Effector memory CD4-positive, alpha-beta T cell (primary cell): Measurements from ENCODE around the gene APOD.

Experiments
- DNase-seq, 3 donors: peaks; one replicate each; pipeline ENCODE4 v3.0.0-alpha.2; 2020
- H3K27ac ChIP-seq: 2 replicates; pipeline ENCODE4 v1.7.0; 2013; ENCODE audit warnings: mild to moderate bottlenecking, low read length, moderate library complexity; ENCODE audit not compliant: insufficient read depth, poor library complexity, severe bottlenecking
- H3K27me3 ChIP-seq: replicated peaks from 2 replicates; pipeline ENCODE4 v1.7.0; 2013; ENCODE audit warnings: mild to moderate bottlenecking, low read length; ENCODE audit not compliant: insufficient read depth, control insufficient read depth, poor library complexity, severe bottlenecking
- H3K36me3 ChIP-seq: 2 replicates; pipeline ENCODE4 v1.7.0; 2013; ENCODE audit warnings: mild to moderate bottlenecking, low read length, moderate library complexity; ENCODE audit not compliant: control insufficient read depth, insufficient read depth
- H3K4me1 ChIP-seq: 2 replicates; pipeline ENCODE4 v1.7.0; 2013; ENCODE audit warnings: low read length, mild to moderate bottlenecking; ENCODE audit not compliant: control insufficient read depth, insufficient read depth, poor library complexity, severe bottlenecking
- H3K4me3 ChIP-seq: 2 replicates; pipeline ENCODE4 v1.7.0; 2013; ENCODE audit warnings: low read length, low read depth, mild to moderate bottlenecking; ENCODE audit not compliant: insufficient read depth, poor library complexity, severe bottlenecking
- H3K9me3 ChIP-seq: 2 replicates; pipeline ENCODE4 v1.7.0; 2013; ENCODE audit warnings: mild to moderate bottlenecking, low read length, moderate library complexity; ENCODE audit not compliant: control insufficient read depth

The APOD gene

DNA sequence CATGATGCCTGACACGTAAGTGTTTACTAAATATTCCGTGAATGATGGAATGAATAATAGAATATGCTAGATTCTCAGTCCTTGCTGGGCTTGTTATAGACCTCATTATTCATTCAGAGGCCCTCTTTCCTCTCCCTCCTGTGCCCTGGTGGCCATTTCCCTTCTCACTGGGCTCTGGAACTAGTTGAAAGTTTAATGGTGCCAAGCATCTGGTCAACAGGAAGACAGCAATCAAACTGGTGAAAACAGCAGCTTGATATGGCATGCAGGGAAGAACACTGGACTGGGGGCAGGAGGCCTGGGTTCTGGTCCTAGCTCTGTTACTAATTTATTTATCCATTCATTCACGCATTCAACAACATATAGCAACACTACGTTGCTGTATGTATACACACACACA lies 3.7 kb upstream of the APOD start:
- H3K27me3 ChIP-seq, result no peaks in the 10 kb centered on the region
- no peaks in the 10 kb centered on the region for H3K9me3 ChIP-seq
- H3K36me3 ChIP-seq, result no peaks in the 10 kb centered on the region
- H3K4me1 ChIP-seq, result peaks cover 2% of the 10 kb centered on the region
- H3K4me3 ChIP-seq, result no peak overlapping the region
- DNase-seq, result no peak
- no peak overlapping the region for H3K27ac ChIP-seq

- Histone ChIP-seq H3K4me1 (peaks cover 2% of the 10 kb centered on the region), H3K4me3 (no peak overlapping the region), H3K36me3 (no peaks in the 10 kb centered on the region), H3K9me3 (no peaks in the 10 kb centered on the region), H3K27me3 (no peaks in the 10 kb centered on the region), H3K27ac (no peak overlapping the region)
- DNase-seq, result no peak
Observed at GRCh38 chr3:195584543-195584870, 767 bp upstream of the APOD start.

DNA sequence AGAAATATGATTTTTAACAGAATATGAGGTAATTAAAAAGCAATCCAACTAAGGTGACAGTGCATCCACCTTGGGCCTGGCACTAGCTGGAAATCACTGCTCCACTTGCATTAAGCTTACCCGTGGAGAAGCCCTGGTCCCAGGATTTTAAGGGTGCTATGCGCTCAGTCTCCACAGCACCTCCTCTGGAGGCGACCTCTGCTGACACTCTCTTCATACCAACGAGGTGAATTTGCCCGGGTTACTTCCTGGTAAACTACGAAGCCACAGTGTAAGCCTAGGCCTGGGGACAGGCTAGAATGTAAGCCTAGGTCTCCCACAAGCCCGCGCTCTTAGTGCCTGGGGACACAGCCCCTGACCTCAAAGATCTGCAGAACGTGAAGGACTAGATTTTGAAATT lies 793 bp downstream of the APOD start:
- Histone ChIP-seq H3K27ac (no peak overlapping the region), H3K9me3 (no peaks in the 10 kb centered on the region), H3K4me1 (peaks cover 2% of the 10 kb centered on the region), H3K36me3 (no peaks in the 10 kb centered on the region), H3K27me3 (no peaks in the 10 kb centered on the region), H3K4me3 (no peak overlapping the region)
- no peak for DNase-seq

GRCh38 chr3:195580744-195581443 lies 2.8 kb downstream of the APOD start:
- no peaks in the 10 kb centered on the region for H3K27me3 ChIP-seq
- no peaks in the 10 kb centered on the region for H3K9me3 ChIP-seq
- H3K27ac ChIP-seq, result no peak overlapping the region
- H3K36me3 ChIP-seq, result no peaks in the 10 kb centered on the region
- no peaks in the 10 kb centered on the region for H3K4me1 ChIP-seq
- no peak overlapping the region for H3K4me3 ChIP-seq
- no peak for DNase-seq

DNA sequence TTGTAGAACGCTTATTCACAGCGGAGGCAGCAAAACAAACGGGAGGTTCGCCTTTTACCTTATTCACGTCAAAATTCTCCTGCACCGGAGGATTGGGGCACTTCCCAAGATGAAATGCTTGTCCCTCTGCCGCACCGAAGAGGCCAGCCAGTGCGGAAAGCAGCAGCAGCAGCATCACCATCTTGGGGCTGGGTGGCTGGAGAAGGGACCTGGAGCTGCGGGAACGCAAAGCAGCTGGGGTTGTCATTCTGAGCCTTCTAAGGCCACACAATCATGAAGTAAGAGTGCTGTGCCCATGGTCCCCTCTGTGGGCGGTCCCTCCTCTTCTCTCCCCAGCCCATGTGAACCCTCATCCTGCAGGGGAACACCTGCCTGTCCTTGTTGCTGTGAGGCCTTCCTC lies 4.5 kb downstream of the APOD start:
- no peak overlapping the region for H3K27ac ChIP-seq
- no peaks in the 10 kb centered on the region for H3K9me3 ChIP-seq
- H3K27me3 ChIP-seq, result no peaks in the 10 kb centered on the region
- no peak overlapping the region for H3K4me3 ChIP-seq
- no peak for DNase-seq
- H3K4me1 ChIP-seq, result no peaks in the 10 kb centered on the region
- H3K36me3 ChIP-seq, result no peaks in the 10 kb centered on the region

- Histone ChIP-seq H3K36me3 (no peaks in the 10 kb centered on the region), H3K4me3 (no peak overlapping the region), H3K9me3 (no peaks in the 10 kb centered on the region), H3K27ac (no peak overlapping the region), H3K4me1 (no peaks in the 10 kb centered on the region), H3K27me3 (no peaks in the 10 kb centered on the region)
- DNase-seq, result no peak
Observed at GRCh38 chr3:195578565-195578964, 5.2 kb downstream of the APOD start.

DNA sequence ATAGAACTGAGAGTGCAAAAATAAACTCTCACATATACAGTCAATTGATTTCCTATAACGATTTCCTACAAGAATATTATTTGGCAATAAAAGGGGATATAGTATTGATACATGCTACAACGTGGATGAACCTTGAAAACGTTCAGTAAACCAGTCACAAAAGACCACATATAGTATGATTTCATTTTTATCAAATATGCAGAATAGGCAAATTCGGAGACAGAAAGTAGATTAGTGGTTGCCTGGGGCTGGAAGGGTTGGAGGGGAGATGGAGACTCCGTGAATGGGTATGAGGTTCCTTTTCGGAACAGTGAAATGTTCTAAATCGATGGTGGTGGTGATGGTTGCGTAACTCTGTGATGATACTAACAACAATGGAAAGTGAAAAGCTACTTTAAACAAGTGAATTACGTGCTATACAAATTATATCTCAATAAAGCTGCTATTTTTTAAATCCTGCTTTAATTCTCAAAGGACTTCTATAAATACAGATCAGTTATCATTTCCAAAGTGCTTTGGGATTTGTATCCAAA lies 6.0 kb downstream of the APOD start:
- no peaks in the 10 kb centered on the region for H3K4me1 ChIP-seq
- no peak overlapping the region for H3K27ac ChIP-seq
- no peak overlapping the region for H3K4me3 ChIP-seq
- no peak for DNase-seq
- H3K36me3 ChIP-seq, result no peaks in the 10 kb centered on the region
- H3K9me3 ChIP-seq, result no peaks in the 10 kb centered on the region
- H3K27me3 ChIP-seq, result no peaks in the 10 kb centered on the region

DNA sequence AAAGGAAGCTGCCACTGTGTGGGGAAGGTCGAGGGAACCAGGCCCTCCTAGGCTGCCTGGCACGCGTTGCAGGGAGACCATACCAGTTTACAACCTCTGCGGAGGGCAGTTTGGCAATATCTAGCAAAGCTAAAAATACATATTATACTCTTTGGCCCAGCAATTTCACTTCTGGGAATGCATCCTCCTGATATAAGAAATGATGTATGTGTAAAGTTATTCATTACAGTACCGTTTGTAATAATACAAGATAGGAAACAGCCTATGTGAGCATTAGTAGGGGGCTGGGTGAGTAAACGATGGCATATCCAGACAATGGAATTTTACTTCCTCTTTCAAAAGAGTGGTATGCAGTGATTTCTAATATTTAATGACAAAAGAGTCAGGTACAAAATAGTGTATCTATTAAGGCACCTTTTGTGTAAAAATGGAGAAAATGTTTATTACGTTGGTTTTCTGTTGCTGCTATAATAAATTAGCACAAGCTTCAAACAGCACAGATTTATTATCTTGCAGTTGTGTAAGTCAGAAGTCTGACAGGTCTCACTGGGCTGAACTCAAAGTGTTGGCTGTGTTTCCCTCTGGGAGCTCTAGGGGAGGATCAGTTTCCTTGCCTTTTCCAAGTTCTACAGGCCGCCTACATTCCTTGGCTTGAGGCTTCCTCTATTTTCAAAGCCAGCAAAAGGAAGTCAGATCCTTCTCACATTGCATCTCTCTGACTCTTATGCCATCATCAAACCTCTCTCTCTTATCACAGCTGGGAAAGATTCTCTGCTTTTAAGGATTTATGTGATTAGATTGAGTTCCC lies 9.0 kb downstream of the APOD start:
- H3K4me3 ChIP-seq, result no peak overlapping the region

DNA sequence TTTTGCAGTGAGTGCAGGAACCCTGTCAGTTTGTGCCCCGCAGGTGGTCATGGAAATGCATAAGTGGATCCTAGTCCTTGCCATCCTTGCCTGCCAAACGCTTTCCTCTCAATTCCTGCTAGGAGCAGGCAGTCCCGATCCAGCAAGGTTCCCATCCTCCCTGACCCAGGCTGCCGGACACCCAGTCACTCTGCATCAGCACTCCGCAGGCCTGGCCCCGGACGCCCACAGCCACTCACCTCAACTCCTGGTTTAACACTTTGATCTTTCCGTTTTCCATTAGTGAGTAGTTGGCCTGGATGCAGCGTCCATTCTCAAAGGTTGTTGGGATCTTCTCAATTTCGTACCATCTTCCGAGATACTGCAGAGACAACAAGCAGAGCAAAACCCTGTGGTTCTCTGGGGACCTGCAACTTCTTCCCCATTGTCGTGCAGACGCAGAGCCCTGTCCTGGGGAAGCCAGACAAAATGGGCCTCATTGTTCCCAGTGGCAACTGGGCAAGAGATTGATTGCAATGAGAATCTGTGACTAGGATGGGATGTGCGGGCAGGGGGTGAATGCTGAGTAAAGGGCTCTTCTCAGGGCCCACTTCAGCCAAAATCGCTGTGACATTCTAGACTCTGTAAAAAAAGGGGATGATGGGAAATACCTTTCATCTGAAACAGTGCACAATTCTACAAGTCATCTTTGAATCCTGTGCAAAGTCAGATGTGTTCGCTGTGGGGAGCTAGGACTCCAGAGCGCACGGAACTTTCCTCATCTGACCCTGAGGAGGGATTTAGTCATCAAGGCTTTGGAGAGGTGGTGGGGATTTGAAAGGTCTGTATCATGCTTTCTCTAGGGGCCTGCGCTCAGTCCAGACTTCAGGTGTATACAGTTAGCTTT lies 9.9 kb downstream of the APOD start:
- H3K4me3 ChIP-seq, result no peak overlapping the region
- H3K36me3 ChIP-seq, result no peaks in the 10 kb centered on the region
- DNase-seq, result no peak
- no peaks in the 10 kb centered on the region for H3K9me3 ChIP-seq
- H3K4me1 ChIP-seq, result no peaks in the 10 kb centered on the region
- H3K27ac ChIP-seq, result no peak overlapping the region
- no peaks in the 10 kb centered on the region for H3K27me3 ChIP-seq

More for the DNA sequence above, 9.0 kb downstream of the APOD start:
- H3K27ac ChIP-seq, result no peak overlapping the region
- no peaks in the 10 kb centered on the region for H3K9me3 ChIP-seq
- DNase-seq, result no peak
- no peaks in the 10 kb centered on the region for H3K27me3 ChIP-seq
- no peaks in the 10 kb centered on the region for H3K4me1 ChIP-seq
- H3K36me3 ChIP-seq, result no peaks in the 10 kb centered on the region
